K562 (cell line): ENCODE results near the gene RNF187. TPM values are rescaled to one million over a fixed set of nuclear protein-coding genes. Genes with fewer than 3 reads are reported as not detected.

Source experiments
- ATAC-seq: fragments of 200-7000 bp; cut with Tn5 transposase; 3 replicates; pipeline ENCODE4 v1.9.1; 2020; ENCODE audit warnings: moderate library complexity
- BruUV-seq: library from RNA; stranded (reverse); fragments of 400-500 nt; replicated peaks from 2 replicates; lab custom pipeline; 2021; lab: Mats Ljungman, UMichigan
- CTCF ChIA-PET: fragments of 300-600 bp; formaldehyde crosslinking; extraction: SDS; loops from one replicate; lab custom pipeline; 2021; ENCODE audit warnings: low intra/inter-chr PET ratio; lab: Yijun Ruan, JAX
- POLR2A ChIA-PET: fragments of 300-600, 350-650 bp; sonication (Branson Sonifier 250); formaldehyde crosslinking; extraction: SDS; loops from one replicate; lab custom pipeline; 2021; ENCODE audit warnings: antibody characterized with exemption, inconsistent platforms; lab: Yijun Ruan, JAX
- DNase-seq, 4 experiments: peaks; one replicate each; pipeline versions ENCODE4 v3.0.0 to v3.0.0-alpha.2; 2011 to 2018; ENCODE audit warnings: low spot score in 3 of 4, mixed read lengths in 3 of 4; ENCODE audit errors: extremely low read depth in 1 of 4
- FAIRE-seq: peaks from 2 replicates; lab custom pipeline; 2011; peaks lifted over from hg19 to GRCh38; lab: Jason Lieb, UNC
- H2AFZ ChIP-seq: 2 replicates; pipeline ENCODE4 v1.6.0; 2011; ENCODE audit warnings: low read depth, low read length, control low read depth, inconsistent platforms
- H3K27ac ChIP-seq: fragments of 200-600 bp; 3 replicates; pipeline ENCODE4 v1.8.0; 2011; ENCODE audit warnings: low read depth, mild to moderate bottlenecking, control low read depth, inconsistent platforms, low read length, moderate library complexity, mixed read lengths; ENCODE audit errors: extremely low read depth
- H3K27me3 ChIP-seq, 2 experiments: fragments of 300-600 bp in 1 of 2; 2 replicates in 1 of 2; 3 replicates in 1 of 2; pipeline versions ENCODE4 v1.6.0 to v1.8.0; 2011; ENCODE audit warnings: inconsistent platforms in 2 of 2, low read length in 2 of 2, mild to moderate bottlenecking in 1 of 2, mixed read lengths in 1 of 2, moderate library complexity in 1 of 2; ENCODE audit not compliant: control insufficient read depth in 2 of 2, insufficient read depth in 2 of 2
- H3K36me3 ChIP-seq: fragments of 300-600 bp; 3 replicates; pipeline ENCODE4 v1.8.0; 2011; ENCODE audit warnings: mild to moderate bottlenecking, low read length, inconsistent platforms; ENCODE audit not compliant: control insufficient read depth, insufficient read depth
- H3K4me1 ChIP-seq, 2 experiments: fragments of 200-600 bp in 1 of 2; replicated peaks in 1 of 2; 2 replicates in 1 of 2; 3 replicates in 1 of 2; pipeline versions ENCODE4 v1.5.1 to v1.8.0; 2011; ENCODE audit warnings: inconsistent platforms in 2 of 2, low read length in 2 of 2, mild to moderate bottlenecking in 1 of 2, mixed read lengths in 1 of 2, moderate library complexity in 1 of 2; ENCODE audit not compliant: control insufficient read depth in 2 of 2, insufficient read depth in 2 of 2
- H3K4me2 ChIP-seq: 2 replicates; pipeline ENCODE4 v1.6.1; 2011; ENCODE audit warnings: low read length, control low read depth, inconsistent platforms, mixed read lengths; ENCODE audit not compliant: insufficient read depth
- H3K4me3 ChIP-seq: fragments of 200-600 bp; sonication (generic), shearing (Covaris generic); 2 replicates; pipeline ENCODE4 v1.5.1; 2016; ENCODE audit warnings: control low read depth, inconsistent platforms
- H3K79me2 ChIP-seq: fragments of 200-600 bp; 3 replicates; pipeline ENCODE4 v1.8.0; 2011; ENCODE audit warnings: low read length, inconsistent platforms; ENCODE audit not compliant: control insufficient read depth, insufficient read depth
- H3K9ac ChIP-seq, 2 experiments: 2 replicates each; pipeline versions ENCODE4 v1.6.0 to v1.6.1; 2011; ENCODE audit warnings: low read depth in 2 of 2, low read length in 2 of 2, control low read depth in 1 of 2, inconsistent platforms in 1 of 2, mild to moderate bottlenecking in 1 of 2, mixed read lengths in 1 of 2; ENCODE audit not compliant: insufficient read depth in 1 of 2
- H3K9me1 ChIP-seq: one replicate; pipeline ENCODE4 v1.6.0; 2011; ENCODE audit warnings: inconsistent platforms, mild to moderate bottlenecking, low read length, moderate library complexity; ENCODE audit not compliant: control insufficient read depth, insufficient read depth
- H3K9me3 ChIP-seq: replicated peaks from 2 replicates; pipeline ENCODE4 v1.5.1; 2011; ENCODE audit warnings: low read depth, low read length, inconsistent platforms; ENCODE audit not compliant: control insufficient read depth, insufficient read depth
- H4K20me1 ChIP-seq: replicated peaks from 2 replicates; pipeline ENCODE4 v1.6.1; 2011; ENCODE audit warnings: low read length, inconsistent platforms, mixed read lengths; ENCODE audit not compliant: control insufficient read depth, insufficient read depth
- ARID1B ChIP-seq: fragments of 450-650 bp; IDR thresholded peaks from 2 replicates; pipeline ENCODE4 v1.6.1; 2016; ENCODE audit warnings: antibody characterized with exemption, mild to moderate bottlenecking, inconsistent platforms
- EP300 ChIP-seq: IDR thresholded peaks from 2 replicates; pipeline ENCODE4 v1.6.1; 2012; ENCODE audit warnings: low read length, improper control_type of control experiment
- FOXK2 ChIP-seq, 2 experiments: fragments of 450-650 bp; IDR thresholded peaks in 1 of 2; conservative IDR thresholded peaks in 1 of 2; 2 replicates each; pipeline ENCODE4 v1.6.1; 2016; ENCODE audit warnings: low read depth in 2 of 2, mild to moderate bottlenecking in 1 of 2
- IFI16 ChIP-seq: fragments of 250-450 bp; sonication (Bioruptor Pico); IDR thresholded peaks from 2 replicates; pipeline ENCODE4 v2.1.2; 2022; ENCODE audit warnings: mild to moderate bottlenecking, inconsistent platforms
- ILF3 ChIP-seq: fragments of 450-650 bp; IDR thresholded peaks from 2 replicates; pipeline ENCODE4 v1.6.1; 2018; ENCODE audit warnings: antibody characterized with exemption, mild to moderate bottlenecking, moderate library complexity, borderline replicate concordance
- MTA3 ChIP-seq: fragments of 450-650 bp; formaldehyde crosslinking; IDR thresholded peaks from 2 replicates; pipeline ENCODE4 v1.6.1; 2017; ENCODE audit warnings: mild to moderate bottlenecking, borderline replicate concordance
- NELFE ChIP-seq: IDR thresholded peaks from 2 replicates; pipeline ENCODE4 v1.6.1; 2011; ENCODE audit warnings: mild to moderate bottlenecking; ENCODE audit not compliant: insufficient read depth, insufficient read length
- NONO ChIP-seq, 2 experiments: fragments of 200-400 bp in 1 of 2; fragments of 450-650 bp in 1 of 2; formaldehyde crosslinking in 1 of 2; IDR thresholded peaks; 2 replicates each; pipeline ENCODE4 v1.6.1; 2017; ENCODE audit warnings: low read depth in 2 of 2, mild to moderate bottlenecking in 2 of 2, moderate library complexity in 2 of 2, low read length in 1 of 2
- NR3C1 ChIP-seq: sonication (generic); formaldehyde crosslinking; IDR thresholded peaks from 2 replicates; pipeline ENCODE4 v1.8.1; 2022; ENCODE audit warnings: missing genetic modification reagents
- POU5F1 ChIP-seq: fragments of 150-350 bp; IDR thresholded peaks from 2 replicates; pipeline ENCODE4 v1.6.1; 2014; ENCODE audit warnings: borderline replicate concordance, low read length, low read depth, mild to moderate bottlenecking; ENCODE audit not compliant: partially characterized antibody
- RCOR1 ChIP-seq, 2 experiments: IDR thresholded peaks; 2 replicates each; pipeline ENCODE4 v1.6.1; 2012; ENCODE audit warnings: low read depth in 2 of 2, low read length in 2 of 2, borderline replicate concordance in 1 of 2, improper control_type of control experiment in 1 of 2
- RFX5 ChIP-seq: IDR thresholded peaks from 2 replicates; pipeline ENCODE4 v1.6.1; 2011; ENCODE audit warnings: low read depth, mild to moderate bottlenecking, improper control_type of control experiment, low read length
- SAFB ChIP-seq: fragments of 200-400 bp; formaldehyde crosslinking; IDR thresholded peaks from 2 replicates; pipeline ENCODE4 v1.6.1; 2017; ENCODE audit warnings: low read depth, low read length, borderline replicate concordance
- ZFP30 ChIP-seq: fragments of 250-450 bp; sonication (Bioruptor Pico); IDR thresholded peaks from 2 replicates; pipeline ENCODE4 v1.8.0; 2022; ENCODE audit warnings: moderate library complexity, mild to moderate bottlenecking, inconsistent platforms, borderline replicate concordance
- ZNF24 ChIP-seq: fragments of 450-650 bp; IDR thresholded peaks from 2 replicates; pipeline ENCODE4 v1.6.1; 2016
- ZNF253 ChIP-seq: fragments of 250-450 bp; sonication (Bioruptor Pico); conservative IDR thresholded peaks from 2 replicates; pipeline ENCODE4 v1.6.1; 2021; ENCODE audit warnings: mild to moderate bottlenecking
- ZNF507 ChIP-seq: conservative IDR thresholded peaks from 2 replicates; pipeline ENCODE4 v1.6.1; 2017; ENCODE audit warnings: missing genetic modification characterization, missing compliant biosample characterization
- ZNF75A ChIP-seq: fragments of 450-650 bp; formaldehyde crosslinking; IDR thresholded peaks from 2 replicates; pipeline ENCODE4 v1.4.0; 2020; ENCODE audit warnings: mild to moderate bottlenecking
- ZSCAN32 ChIP-seq: fragments of 450-650 bp; formaldehyde crosslinking; IDR thresholded peaks from 2 replicates; pipeline ENCODE4 v1.4.0; 2020; ENCODE audit warnings: mild to moderate bottlenecking, moderate library complexity
- WGBS: fragments of 100-300 bp; shearing (Covaris generic); methylation state at CpG from one replicate; pipeline ENCODE4 v1.1.6; 2016; ENCODE audit warnings: low coverage, mixed read lengths; ENCODE audit not compliant: insufficient coverage; ENCODE audit errors: missing lambda C conversion rate; 5-methylcytosine and 5-hydroxymethylcytosine counted together
- in situ Hi-C: fragments of 300-500 bp; cut with MboI; formaldehyde crosslinking; loops from 4 replicates; pipeline ENCODE4 v1.15.0; 2018; ENCODE audit warnings: inconsistent platforms, mixed read lengths
- intact Hi-C: fragments of 100-400 bp; cut with micrococcal nuclease; formaldehyde crosslinking; loops from 2 replicates; pipeline ENCODE4 v1.14.2; 2022
- polyA plus RNA-seq, 8 experiments: library from polyadenylated mRNA; depleted of rRNA in 4 of 8; stranded (reverse) in 5 of 8; unstranded in 3 of 8; fragments of >200 nt; fragmentation: Nextera tagmentation in 2 of 8; fragmentation: Illumina TruSeq in 1 of 8; extraction: Ambion mirVana in 2 of 8; extraction: Trizol in 1 of 8; gene quantifications; 2 replicates each; pipeline versions ENCODE4 v1.2.1 to v1.2.3, GENCODE V29; 2011 to 2014; ENCODE audit warnings: inconsistent platforms in 1 of 8, missing spikeins in 1 of 8
- total RNA-seq, 7 experiments: library from RNA; depleted of rRNA in 6 of 7; stranded (reverse); fragments of >200 nt in 6 of 7; fragmentation: Illumina TruSeq in 2 of 7; extraction: Trizol in 2 of 7; gene quantifications; 2 replicates each; pipeline versions ENCODE4 v1.2.1 to v1.2.3, GENCODE V29; 2011 to 2021; ENCODE audit warnings: low replicate concordance in 1 of 7
- TF ChIP-seq, protein P1 (sequence below): fragments of 450-650 bp; formaldehyde crosslinking; IDR thresholded peaks from 2 replicates; pipeline ENCODE4 v1.4.0; 2020; ENCODE audit warnings: mild to moderate bottlenecking, moderate library complexity
- TF ChIP-seq, protein P2 (sequence below): sonication (generic); formaldehyde crosslinking; IDR thresholded peaks from 2 replicates; pipeline ENCODE4 v1.8.1; 2022; ENCODE audit warnings: missing genetic modification reagents

Gene RNF187
- total and polyA plus RNA-seq, 9 of the 15 experiments (the other 6 are each of a cell fraction or from before 2014, with no cell fraction given) = 2.3 to 119 (median 41.9) TPM

DNA sequence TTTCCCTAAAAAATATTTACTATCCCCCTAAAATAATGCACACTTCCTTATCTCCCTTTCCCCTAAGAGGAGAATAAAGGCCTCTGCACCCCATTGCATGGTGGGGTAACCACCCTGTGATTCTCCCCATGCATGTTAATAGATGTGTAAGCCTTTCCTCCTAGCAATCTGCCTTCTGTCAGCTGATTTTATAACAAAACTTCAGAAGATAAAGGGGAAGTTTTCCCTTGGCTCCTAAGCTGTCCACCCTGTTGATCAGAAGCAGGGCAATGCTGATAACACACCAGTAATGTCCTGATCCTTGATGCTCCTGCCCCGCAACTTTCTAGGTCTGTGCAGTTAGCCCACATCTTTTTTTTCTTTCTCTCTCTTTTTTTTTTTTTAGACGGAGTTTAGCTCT, 11.4 kb upstream of the RNF187 start (continued):
- peak in 1 of 2 experiments; percentile 18; a peak in 2 of 4 replicates for TF ChIP-seq FOXK2 (conservative IDR thresholded peaks at IDR 0.05 in 1 of 2, IDR thresholded peaks at IDR 0.05 in 1 of 2; ENCODE audit: low read depth in 2 of 2)
- no peak for TF ChIP-seq RFX5
- TF ChIP-seq ARID1B = 0 out of 2 replicates have a peak, but pooled peaks have one; percentile 28
- TF ChIP-seq NELFE = no peak

DNA sequence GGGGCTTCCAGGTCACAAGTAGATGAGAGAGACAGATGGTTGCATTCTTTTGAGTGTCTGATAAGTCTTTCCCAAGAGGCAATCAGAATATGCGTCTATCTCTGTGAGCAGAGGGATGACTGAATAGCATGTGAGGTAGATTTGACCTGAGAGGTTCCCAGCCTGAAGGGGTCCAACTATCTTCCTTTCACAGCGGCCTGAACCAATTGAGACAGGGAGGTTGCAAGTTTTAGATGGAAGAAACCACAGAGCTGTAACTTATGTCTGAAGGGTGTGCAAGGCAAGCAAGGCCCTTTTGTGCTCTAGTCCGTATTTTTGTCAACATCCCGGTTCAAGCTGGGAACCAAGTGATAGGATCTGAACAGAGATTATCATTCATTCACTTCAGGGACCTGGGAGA, 9.9 kb upstream of the RNF187 start:
- FAIRE-seq (peak; percentile 23), ATAC-seq (peak; percentile 71), DNase-seq (peak in 2 of 4 experiments; percentile 50 to 84)
- Histone ChIP-seq H3K27me3 (no peaks in the 10 kb centered on the region), H3K9me1 (no peaks in the 10 kb centered on the region), H3K9ac (no peak overlapping the region), H3K36me3 (no peaks in the 10 kb centered on the region), H2AFZ (peak overlapping the region; percentile 17; the same call in 1 of the 2 replicates), H3K4me3 (no peak overlapping the region), H3K79me2 (no peaks in the 10 kb centered on the region), H3K27ac (no peak overlapping the region), H3K9me3 (no peaks in the 10 kb centered on the region), H4K20me1 (no peaks in the 10 kb centered on the region), H3K4me2 (peak overlapping the region; percentile 48; the same call in 1 of the 2 replicates), H3K4me1 (peaks cover 8 to 40% of the 10 kb centered on the region in 2 experiments)
- ChIA-PET POLR2A (interaction anchor here (0.7 to 1.6 kb wide), 9 partner anchors 10 to 727 kb away, joined by 3 to 15 read pairs (median 3); partner anchors contain the start of gene RNF187), CTCF (no interaction called here)
- intact Hi-C loops = no loop called here
- WGBS = 5% methylated on average over 4 of the region's 4 CpGs
- in situ Hi-C loops = no loop called here
- no TSS peak for BruUV-seq
- TF ChIP-seq ZNF24 = no peak
- TF ChIP-seq EP300 = 0 out of 2 replicates have a peak, but pooled peaks have one; percentile 37
- TF ChIP-seq ZNF507 = no peak
- TF ChIP-seq ZNF253 (CRISPR knock-in tag) = no peak
- TF ChIP-seq IFI16 = no peak
- no peak for TF ChIP-seq MTA3
- peak in 1 of 2 experiments; percentile 66; a peak in 1 of 4 replicates for TF ChIP-seq RCOR1 (IDR thresholded peaks at IDR 0.05; ENCODE audit: borderline replicate concordance in 1 of 2, low read depth in 2 of 2, low read length in 2 of 2)
- TF ChIP-seq, protein P1, sequence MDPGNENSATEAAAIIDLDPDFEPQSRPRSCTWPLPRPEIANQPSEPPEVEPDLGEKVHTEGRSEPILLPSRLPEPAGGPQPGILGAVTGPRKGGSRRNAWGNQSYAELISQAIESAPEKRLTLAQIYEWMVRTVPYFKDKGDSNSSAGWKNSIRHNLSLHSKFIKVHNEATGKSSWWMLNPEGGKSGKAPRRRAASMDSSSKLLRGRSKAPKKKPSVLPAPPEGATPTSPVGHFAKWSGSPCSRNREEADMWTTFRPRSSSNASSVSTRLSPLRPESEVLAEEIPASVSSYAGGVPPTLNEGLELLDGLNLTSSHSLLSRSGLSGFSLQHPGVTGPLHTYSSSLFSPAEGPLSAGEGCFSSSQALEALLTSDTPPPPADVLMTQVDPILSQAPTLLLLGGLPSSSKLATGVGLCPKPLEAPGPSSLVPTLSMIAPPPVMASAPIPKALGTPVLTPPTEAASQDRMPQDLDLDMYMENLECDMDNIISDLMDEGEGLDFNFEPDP (CRISPR knock-in tag) = no peak
- TF ChIP-seq NONO (IDR thresholded peaks at IDR 0.05; ENCODE audit: low read depth in 2 of 2, low read length in 1 of 2) = peak in 1 of 2 experiments; percentile 70; a peak in 1 of 4 replicates
- TF ChIP-seq NR3C1 (CRISPR knock-in tag) = no peak
- TF ChIP-seq POU5F1 = no peak
- no peak for TF ChIP-seq ZNF75A (CRISPR knock-in tag)
- TF ChIP-seq, protein P2, sequence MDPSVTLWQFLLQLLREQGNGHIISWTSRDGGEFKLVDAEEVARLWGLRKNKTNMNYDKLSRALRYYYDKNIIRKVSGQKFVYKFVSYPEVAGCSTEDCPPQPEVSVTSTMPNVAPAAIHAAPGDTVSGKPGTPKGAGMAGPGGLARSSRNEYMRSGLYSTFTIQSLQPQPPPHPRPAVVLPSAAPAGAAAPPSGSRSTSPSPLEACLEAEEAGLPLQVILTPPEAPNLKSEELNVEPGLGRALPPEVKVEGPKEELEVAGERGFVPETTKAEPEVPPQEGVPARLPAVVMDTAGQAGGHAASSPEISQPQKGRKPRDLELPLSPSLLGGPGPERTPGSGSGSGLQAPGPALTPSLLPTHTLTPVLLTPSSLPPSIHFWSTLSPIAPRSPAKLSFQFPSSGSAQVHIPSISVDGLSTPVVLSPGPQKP (CRISPR knock-in tag) = no peak
- no peak for TF ChIP-seq ZFP30 (CRISPR knock-in tag)
- TF ChIP-seq ZSCAN32 = no peak
- TF ChIP-seq ILF3 = no peak
- TF ChIP-seq SAFB = no peak
